HG03439 (cell line): ENCODE results near the gene ANTXR2.
"Not testable (repeated sequence)": the region's sequence is repeated elsewhere in the genome, so short reads cannot be mapped to it uniquely, and the experiment has no call there.

Source experiments
- ATAC-seq: cut with Tn5 transposase; IDR thresholded peaks from one replicate; pipeline ENCODE4 v1.9.1; 2021; ENCODE audit warnings: mild to moderate bottlenecking, moderate library complexity; ENCODE audit not compliant: unreplicated experiment

Gene ANTXR2

DNA sequence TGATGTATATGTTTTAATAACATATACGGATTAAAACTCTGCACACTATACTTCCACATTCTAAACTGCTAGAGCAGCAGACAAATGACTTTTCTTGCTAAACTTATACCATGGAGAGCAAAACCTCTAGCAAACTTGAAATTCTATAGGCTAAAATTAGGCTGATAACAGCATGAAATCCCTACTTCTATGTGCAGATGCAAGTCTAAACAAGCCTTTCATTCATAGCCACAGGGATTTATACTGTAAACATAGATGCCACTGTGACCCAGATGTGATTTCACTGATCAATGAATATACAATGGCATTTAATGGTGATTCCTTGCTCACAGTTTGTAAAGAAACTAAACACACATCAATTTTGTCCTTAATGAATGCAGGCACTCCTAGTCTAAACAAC is 151.0 kb downstream of the ANTXR2 start:
- ATAC-seq: no peak

DNA sequence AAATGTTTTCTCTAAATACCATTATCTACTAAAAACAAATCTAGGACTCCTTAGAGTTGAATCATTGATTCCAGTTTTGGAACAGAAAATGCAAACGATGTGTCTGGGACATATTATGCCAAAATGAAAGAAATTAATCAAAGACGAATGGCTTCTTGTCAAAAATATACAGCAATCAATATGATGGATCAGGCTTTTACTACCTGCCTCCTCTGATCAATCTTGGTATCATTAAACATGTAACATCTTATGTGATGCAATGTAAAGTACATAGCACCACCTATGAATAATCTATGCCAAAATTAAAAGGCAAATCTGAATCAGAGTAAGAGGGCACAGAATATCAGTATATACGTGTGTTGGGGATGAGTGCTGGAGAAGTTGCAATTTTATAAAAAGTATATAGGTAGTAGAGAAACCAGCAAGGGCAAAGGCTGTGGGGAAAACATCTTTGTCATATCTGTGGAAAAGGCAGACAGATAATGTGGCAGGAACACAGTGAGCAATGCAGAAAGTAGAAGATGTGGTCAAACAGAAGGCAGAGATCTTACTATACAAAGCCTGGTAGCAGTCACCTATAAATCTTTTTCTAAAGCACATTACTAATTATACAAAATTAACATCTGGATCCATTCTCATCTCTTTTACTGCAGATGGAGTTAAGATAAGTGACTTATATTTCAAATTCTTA is 152.7 kb downstream of the ANTXR2 start:
- ATAC-seq: no peak

DNA sequence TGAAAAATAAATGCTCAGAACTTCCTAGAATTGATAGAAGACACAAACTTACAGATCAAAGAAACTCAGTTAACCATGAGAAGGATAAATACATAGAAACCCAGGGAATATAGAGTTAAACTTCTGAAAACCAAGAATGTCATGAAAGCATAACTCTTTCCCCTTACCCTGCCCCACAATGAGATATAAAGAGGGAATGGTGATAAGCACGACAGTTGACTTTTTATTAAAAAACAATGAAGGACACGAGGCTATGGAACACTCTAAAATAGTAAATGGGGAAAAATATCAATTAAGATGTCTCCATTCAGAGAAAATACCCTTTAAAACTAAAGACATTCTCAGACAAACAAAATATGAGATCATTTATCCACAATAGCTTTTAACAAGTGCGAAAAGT is 154.7 kb downstream of the ANTXR2 start:
- ATAC-seq: no peak

DNA sequence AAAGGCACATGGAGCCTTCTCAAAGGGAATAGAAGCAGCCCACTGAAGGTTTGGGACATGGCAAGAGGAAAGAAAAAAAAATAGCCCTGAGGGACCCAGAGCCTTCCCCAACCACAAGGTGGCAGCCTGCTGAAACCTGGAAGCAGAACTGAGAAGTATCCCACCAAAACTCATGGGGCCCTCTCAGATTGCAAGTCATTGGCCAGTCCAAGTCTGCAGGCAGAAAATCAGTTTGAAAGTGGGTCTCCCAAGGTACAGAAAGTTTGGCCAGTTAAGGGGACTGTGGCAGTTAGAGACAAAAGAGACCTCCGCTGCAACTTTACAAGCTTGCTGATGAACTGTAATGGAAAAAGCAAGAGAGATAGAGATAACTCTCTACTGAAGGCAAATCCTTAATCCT is 155.8 kb downstream of the ANTXR2 start:
- peak; percentile 82 for ATAC-seq

DNA sequence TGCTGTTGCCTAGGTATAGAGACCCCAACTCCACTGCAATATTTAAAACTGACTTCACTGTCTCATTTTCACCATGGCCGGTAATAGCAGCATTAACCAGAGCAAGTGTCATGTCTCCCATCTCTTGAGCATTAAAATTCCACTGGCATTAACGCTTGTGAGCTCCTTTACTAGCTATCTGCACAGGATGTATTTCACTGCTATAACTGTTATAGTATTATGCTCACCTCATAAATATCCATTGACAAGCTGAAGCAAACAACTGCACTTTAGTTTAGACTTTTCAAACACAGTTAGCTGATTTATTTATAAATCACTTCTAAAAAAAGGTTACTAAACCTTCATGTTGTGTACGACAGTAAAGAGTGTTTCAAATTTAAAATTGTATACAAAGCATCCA is 157.8 kb downstream of the ANTXR2 start:
- no peak for ATAC-seq

DNA sequence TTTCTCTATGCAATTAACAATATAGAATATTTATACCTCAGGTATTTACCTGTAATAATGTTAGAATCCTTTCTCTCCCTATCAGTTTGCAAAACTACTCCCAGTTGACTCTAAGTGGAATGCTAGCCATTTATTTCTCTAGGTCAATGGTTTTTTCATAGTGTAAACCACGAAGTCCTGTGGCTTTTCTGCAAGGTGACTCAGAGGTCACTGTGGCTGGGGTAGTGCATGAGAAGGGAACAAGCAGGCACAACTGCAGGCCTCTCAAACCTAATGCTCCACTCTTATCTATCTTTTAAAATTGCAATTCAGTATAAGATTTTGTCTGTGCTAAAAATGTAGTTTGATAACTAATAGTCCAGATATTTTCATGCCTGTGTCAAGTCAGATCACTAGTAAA is 159.4 kb downstream of the ANTXR2 start:
- no peak for ATAC-seq

DNA sequence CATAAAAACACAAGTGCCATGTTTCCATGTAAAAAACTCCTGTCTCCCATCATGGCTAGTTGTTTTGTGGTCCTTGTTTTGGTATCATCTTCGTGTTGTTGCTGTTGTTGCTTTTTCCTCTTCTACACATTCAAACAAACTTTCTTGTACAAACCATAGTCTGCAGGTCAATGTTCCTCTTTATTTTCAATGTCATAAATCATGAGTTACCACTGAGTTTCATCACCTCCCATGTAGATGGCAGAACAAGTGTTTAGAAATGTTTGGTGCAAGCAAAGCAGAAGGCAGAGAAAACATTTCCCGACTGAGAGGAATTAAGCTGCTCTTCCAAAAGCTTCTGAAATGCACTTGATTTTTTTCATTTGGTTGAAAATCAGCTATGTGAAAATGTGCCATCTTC is 166.0 kb downstream of the ANTXR2 start:
- ATAC-seq: no peak

DNA sequence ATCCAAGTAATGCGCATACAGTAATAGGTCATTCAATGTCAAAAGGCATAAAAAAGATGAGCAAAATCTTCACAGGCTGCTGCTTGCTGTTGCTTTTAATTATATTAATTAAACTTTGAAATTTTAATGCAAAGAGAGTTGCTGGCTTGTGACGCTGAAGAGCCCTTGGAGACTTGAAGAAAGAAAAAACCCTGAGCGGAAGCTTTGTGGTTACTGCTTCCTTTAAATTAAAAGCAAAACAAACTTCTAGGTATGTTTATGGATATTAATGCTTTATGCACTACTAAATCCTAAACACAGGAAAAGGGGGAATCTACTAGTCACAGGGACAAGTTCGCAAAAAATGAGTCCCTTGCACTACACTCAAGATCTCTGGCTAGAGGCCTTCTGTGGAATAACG is 166.7 kb downstream of the ANTXR2 start:
- no peak for ATAC-seq

DNA sequence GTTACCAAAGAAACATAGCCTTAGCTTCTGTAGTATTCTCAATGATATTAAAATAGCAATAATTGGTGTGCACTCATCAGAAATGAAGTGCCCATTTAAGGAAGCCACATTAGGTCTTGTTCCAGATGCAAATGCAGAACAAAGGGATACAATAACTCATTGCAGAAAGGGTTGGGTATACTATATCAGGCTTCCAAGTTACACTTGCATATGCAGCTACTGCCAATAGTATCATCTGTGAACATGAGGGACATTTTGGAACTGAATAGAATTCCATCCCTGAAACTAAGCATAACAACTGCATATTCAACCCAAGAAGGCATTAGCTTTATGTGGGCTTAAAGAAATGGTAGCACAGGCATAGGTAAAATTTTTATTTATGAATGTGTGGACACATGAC is 167.8 kb downstream of the ANTXR2 start:
- ATAC-seq: no peak

DNA sequence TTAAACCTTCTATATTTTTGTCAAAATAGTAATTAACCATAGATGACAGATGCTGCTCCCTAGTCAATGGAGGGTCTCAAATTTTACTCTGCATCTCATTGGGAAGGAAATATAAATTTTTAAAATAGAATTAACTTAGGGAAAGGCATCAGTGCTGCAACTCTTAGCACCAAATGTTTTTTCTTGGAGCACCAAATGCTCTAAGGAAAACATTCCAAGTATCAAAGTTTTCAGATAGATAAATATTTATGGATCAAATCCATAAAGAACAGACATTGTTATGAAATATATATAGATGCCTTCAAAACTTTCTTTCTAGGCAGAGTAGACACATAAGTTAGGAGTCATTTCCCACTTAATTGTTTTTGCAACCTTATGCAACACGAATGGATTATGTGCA is 168.7 kb downstream of the ANTXR2 start:
- no peak for ATAC-seq

DNA sequence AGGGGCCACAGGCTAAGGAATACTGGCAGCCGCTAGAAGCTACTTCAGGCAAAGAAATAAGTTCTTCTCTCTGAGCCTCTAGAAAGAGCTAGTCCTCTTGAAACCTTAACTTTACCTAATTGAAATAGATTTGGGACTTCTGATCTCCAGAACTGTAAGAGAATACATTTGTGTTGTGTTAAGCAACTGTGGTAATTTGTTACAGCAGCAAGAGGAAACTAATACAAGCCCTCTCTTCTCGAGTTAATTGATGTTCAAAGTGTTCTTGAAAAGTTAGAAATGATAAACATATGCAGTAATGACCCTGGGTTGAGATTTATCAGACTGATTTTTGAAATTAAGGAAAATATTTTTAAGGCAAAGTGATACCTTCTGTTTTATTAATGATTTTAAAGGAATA is 172.8 kb downstream of the ANTXR2 start:
- no peak for ATAC-seq

DNA sequence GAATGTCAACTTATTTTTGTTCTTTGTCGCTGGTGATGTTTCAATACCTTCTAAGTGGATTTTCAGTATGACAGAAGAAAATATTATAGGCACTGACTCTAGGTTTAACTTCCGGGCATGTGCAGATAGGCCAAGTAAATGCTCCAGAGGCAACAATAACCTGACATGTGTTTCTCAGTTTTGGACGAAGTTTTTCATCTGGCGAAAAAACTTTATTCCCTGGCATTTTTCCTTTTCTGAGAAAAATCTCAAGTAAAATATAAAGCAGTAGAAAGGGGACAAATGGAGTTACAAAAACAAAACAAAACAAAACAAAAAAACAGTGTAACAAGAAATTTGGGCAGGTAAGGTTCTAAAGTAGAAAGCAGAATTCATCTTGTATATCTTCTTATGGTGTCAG is 173.5 kb downstream of the ANTXR2 start:
- ATAC-seq: no peak

DNA sequence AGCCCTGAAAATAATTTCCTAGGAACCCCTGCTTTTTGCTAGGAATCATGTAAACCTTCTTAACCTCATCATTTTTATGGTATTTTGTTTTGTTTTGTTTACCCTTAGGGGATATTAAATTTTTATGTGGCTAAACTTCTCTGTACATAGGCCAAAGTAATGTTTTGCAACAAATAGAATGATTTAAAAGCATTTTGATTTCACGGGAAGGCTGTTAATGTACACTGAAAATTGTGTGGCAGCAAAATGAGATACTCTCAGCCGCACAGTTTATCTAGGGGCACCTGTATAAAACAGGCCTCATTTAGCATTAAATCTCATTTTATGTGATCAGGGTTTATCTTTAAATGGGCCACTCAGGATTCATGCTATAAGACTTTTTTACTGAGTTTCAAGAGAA is 175.0 kb downstream of the ANTXR2 start:
- ATAC-seq: no peak

DNA sequence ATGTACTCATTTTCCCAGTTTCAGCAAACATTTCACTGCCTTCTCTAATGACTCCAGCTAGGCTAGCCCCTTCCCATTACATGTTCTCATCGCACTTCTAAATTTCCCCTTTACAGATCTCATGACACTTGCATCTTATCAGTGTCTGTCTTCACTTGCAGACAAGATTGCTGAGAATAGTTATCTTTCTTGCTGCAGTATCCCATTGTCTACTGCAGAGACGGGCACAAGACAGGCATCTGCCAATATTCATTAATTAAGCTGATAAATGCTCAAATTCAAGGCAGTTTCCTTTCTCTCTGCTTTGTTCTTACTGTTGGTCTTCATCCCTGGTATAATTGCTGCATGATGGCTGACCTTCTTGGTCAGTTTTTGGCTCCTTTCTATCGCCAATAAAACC is 175.9 kb downstream of the ANTXR2 start:
- no peak for ATAC-seq

DNA sequence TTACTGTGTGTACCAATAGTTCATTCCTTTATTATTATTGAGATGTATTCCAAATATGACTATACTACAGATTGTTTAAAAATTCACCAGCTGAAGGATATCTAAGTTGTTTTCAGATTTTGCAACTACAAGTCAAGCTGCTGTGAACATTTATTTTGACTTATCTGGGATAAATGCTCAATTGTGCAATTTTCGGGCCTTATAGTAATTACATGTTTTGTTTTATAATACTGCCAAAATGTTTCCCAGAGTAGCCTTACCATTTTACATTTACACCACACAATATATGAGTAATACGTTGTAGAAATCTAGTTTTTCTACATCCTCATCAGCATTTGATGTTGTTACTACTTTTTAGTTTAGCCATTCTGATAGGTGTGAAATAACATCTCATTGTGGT is 179.6 kb downstream of the ANTXR2 start:
- no peak for ATAC-seq

DNA sequence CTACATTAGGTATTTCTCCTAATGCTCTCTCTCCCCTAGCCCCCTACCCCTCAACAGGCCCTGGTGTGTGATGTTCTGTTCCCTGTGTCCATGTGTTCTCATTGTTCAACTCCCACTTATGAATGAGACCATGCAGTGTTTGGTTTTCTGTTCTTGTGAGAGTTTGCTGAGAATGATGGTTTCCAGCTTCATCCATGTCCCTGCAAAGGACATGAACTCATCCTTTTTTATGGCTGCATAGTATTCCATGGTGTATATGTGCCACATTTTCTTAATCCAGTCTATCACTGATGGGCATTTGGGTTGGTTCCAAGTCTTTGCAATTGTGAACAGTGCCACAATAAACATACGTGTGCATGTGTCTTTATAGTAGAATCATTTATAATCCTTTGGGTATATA is 184.0 kb downstream of the ANTXR2 start:
- not testable (repeated sequence) for ATAC-seq

DNA sequence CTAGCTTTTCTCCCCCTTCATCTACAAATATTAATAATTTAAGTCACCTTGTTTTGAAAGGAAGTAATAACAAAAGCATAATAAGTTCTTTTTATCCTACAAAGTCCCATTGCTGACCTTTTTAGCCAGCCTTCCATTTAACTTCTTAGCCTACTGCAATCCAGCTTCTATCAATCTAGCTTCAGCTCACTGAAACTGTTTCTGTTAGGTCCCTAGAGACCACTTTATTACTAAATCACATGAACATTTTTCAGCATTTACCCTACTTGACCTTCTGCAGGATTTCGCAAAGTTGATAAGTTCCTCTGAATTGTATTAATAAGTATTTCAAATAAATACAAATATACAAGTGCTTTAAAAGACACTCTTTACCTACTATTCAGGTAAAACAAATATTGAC is 186.5 kb downstream of the ANTXR2 start:
- ATAC-seq: no peak

DNA sequence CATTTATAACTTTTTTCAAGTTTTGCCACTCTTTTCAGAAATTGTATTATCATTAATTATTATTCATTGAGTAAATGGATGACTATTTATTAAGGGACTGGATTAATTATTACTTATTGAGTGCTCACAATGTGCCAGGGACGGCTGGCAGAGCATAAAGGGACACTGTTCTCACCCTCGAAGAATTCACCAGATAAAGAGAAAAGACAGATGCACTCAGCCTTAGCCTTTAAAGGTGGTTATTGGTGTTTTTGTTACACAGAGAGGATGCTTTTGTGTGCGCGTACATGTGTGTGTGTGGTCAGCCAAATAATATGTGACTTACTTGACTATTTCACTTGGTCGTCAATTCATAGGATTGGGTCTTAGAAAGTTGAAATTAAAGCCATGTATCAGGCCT is 187.0 kb downstream of the ANTXR2 start:
- ATAC-seq: no peak

DNA sequence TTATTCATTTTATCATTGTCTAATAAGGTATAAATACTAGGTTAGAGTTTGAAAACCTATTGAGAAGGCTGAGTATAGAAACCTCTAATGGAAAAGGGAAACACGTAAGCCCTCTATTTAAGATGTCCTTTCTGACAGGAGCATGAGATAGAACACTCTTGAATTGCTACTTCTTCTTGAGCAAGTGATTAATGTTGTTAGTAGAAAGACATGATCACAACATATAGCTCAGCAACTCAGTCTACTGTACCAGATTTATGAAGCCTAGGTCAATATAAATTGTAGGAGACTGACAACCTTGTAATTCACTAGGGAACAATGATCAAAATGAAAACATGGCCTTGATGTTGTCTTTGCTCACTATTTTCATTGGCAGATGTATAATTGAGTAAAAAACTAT is 189.7 kb downstream of the ANTXR2 start:
- no peak for ATAC-seq

DNA sequence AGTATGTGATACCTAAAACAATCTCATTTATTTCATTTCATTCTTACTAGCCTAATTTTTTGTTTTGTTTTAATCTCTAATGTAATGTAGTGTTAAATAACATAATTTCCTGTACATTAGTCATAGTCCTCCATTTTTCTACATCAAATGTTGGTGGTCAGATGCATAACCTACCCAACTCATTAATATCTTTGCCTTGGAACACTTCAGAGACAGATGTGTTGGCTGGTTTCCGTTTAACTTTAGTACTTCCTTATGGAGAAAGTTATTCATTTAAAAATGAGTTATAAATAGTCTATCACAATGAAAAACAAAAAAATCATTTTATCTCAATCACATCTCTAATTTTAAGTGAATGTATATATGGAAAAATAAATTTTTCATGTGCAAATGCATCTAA is 190.2 kb downstream of the ANTXR2 start:
- no peak for ATAC-seq

DNA sequence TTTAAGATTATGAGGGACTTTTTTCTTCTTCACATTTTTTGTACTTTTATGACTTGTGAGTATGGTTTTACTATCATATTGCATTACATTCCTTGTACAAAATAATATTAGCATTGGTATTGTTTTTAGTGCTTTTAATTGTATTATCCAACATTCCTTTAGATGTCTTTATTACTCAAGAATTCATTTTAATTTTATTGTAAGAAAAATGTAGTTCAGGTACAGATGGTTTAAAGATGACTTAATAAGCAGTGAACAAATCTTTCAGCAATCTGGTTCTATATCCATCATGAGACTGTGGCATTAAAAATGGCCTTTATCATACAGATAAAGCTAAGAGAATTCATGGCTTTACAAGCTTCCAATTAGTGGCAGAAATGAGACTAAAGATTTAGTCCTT is 191.6 kb downstream of the ANTXR2 start:
- no peak for ATAC-seq

DNA sequence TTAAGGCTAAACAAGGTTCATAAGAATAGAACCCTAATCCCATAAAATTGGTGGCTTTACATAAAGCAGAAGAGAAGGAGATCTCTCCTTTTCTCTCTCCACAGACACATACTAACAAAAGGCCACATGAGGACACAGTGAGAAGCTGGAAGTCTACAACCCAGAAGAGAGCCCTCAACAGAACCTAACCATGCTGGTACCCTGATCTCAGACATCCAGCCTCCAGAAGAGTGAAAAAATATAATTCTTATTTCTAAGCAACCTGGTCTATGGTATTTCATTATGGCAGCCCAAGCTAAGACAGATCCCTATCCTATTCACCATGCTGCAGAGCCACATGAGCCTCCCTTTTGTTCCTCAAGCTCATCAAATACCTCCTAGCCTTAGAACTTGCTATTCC is 195.5 kb downstream of the ANTXR2 start:
- no peak for ATAC-seq

DNA sequence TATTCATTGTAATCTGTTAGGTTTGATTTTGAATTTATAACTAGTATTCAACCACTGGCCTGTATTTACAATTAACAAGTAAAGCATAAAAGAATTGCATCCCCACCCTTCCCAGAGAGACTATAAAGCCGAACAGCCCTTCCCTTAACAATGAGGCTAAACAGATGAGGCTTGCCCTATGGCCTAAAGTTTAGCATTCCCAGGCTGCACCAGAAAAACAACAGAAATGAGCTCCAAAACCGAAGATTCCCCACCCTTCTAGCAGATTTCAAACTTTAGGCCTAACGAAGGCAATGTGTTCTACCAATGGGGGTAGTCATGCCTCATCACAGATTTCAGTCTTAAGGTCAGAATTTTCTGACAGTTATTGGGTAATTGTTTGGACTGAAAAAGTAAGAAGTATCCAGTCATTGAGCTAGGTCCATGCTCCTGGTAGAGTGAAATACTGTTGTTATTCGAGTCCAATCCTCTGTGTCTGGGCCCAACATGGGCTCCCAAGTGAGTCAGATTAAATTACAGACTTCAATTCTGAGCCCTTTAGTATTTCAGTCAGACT is 197.6 kb downstream of the ANTXR2 start:
- no peak for ATAC-seq
